GM12892 (cell line): Measurements from ENCODE around the gene LDAH.

ENCODE experiments used
- POLR2A ChIP-seq: IDR thresholded peaks from 2 replicates; pipeline ENCODE4 v1.6.1; 2011; ENCODE audit warnings: low read depth, low read length, control low read depth
- POLR2AphosphoS5 ChIP-seq: IDR thresholded peaks from 2 replicates; pipeline ENCODE4 v1.6.1; 2011; ENCODE audit warnings: low read depth, low read length, control low read depth

DNA sequence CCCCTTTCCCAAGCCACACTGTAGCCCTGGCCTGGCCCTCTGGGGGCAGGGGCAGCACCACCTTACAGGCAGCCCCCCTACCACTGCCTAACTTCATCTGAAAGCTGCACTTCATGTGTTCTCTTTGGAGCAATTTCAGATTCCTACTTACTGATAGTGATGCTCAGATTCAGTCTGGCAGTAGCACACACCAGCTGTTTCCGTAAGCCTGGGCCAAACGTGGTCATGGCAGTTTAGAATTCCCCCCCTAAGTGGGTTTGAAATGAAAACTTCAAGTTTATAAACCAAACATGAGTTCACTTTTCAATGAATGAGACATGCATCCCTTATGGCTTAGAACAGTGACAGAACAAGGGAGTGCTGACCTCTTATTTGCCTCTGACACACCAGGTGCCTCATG, 126.5 kb downstream of the LDAH start:
- TF ChIP-seq POLR2A (no peak), POLR2AphosphoS5 (no peak)
